Erythroblast (primary cell): ENCODE results near the gene FASTKD1.

ENCODE experiments used
- GATA1 ChIP-seq: IDR thresholded peaks from 2 replicates; pipeline ENCODE4 v1.6.1; 2011; ENCODE audit warnings: low read depth, mild to moderate bottlenecking, control low read depth, low read length, moderate library complexity
- POLR2A ChIP-seq: IDR thresholded peaks from 2 replicates; pipeline ENCODE4 v1.6.1; 2011; ENCODE audit warnings: mild to moderate bottlenecking, low read length

- TF ChIP-seq POLR2A: no peak
- TF ChIP-seq GATA1: no peak
These were observed 82.8 kb downstream of the FASTKD1 start for GRCh38 chr2:169490834-169491233.
